Tibial artery (tissue), 4 donors: ENCODE data around the gene NLRP6.

ENCODE experiments used
- DNase-seq, 2 donors: peaks; one replicate each; pipeline ENCODE4 v3.0.0-alpha.2; 2019
- H3K27ac ChIP-seq, 2 donors: fragments of 200-600 bp; sonication (generic) in 1 of 2; 1 replicate in 1 of 2; 2 replicates in 1 of 2; pipeline ENCODE4 v1.5.1; 2018 to 2019; ENCODE audit warnings: mild to moderate bottlenecking in 1 of 2
- H3K27me3 ChIP-seq, 2 donors: fragments of 200-600 bp; sonication (generic) in 1 of 2; one replicate each; pipeline versions ENCODE4 v1.5.1 to v1.6.0; 2016 to 2019
- H3K36me3 ChIP-seq, 3 donors: fragments of 200-600 bp; sonication (generic) in 2 of 3; one replicate each; pipeline ENCODE4 v1.5.1; 2016 to 2019; ENCODE audit warnings: mild to moderate bottlenecking in 2 of 3
- H3K4me1 ChIP-seq, 4 donors: fragments of 200-600 bp; sonication (generic) in 2 of 4; 1 replicate in 3 of 4; 2 replicates in 1 of 4; pipeline ENCODE4 v1.5.1; 2016 to 2019
- H3K4me3 ChIP-seq, 2 donors: fragments of 200-600 bp; sonication (generic) in 1 of 2; 1 replicate in 1 of 2; 2 replicates in 1 of 2; pipeline ENCODE4 v1.5.1; 2018 to 2019; ENCODE audit warnings: mild to moderate bottlenecking in 2 of 2
- H3K9me3 ChIP-seq, 3 donors: fragments of 200-600 bp; sonication (generic) in 1 of 3; one replicate each; pipeline ENCODE4 v1.5.1; 2016 to 2019
- intact Hi-C: fragments of 100-400 bp; cut with DNase I; formaldehyde crosslinking; loops from one replicate; pipeline ENCODE4 v1.15.0; 2023; ENCODE audit warnings: low total_unique reads
- TF ChIP-seq, protein P1 (sequence below), 2 experiments: fragments of 200-600 bp in 1 of 2; fragments of 450-650 bp in 1 of 2; IDR thresholded peaks; one replicate each; pipeline ENCODE4 v1.5.1; 2017 to 2019; ENCODE audit warnings: antibody characterized with exemption in 2 of 2, mild to moderate bottlenecking in 1 of 2, moderate library complexity in 1 of 2

NLRP6 gene

DNA sequence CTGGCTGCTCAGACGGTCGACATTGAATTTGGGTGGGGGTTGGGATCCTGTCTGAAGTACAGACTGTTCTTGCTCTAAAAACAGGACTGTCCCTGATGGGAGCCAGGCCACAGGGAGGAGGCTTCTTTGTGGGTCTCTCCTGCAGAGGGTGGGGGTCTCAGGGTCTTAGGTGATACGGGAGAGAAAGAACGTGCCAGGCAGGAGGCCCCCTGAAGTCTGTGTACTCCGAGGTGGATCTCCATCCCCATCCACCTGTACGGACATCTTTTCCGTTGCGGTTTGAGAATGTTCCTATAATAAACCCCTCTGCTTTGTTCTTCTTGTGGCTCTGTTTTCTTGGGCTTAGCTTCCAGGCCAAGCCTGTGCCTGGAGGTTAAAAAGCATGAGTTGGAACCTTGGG, 25.5 kb upstream of the NLRP6 start:
- Histone ChIP-seq H3K36me3 (peaks cover 15 to 62% (median 58%) of the 10 kb centered on the region in 3 donors), H3K27me3 (peaks cover 0 to 3% of the 10 kb centered on the region in 2 donors), H3K4me3 (no peak overlapping the region), H3K4me1 (no peaks in the 10 kb centered on the region), H3K27ac (no peak overlapping the region), H3K9me3 (no peaks in the 10 kb centered on the region)
- no peak for DNase-seq
- TF ChIP-seq, protein P1, sequence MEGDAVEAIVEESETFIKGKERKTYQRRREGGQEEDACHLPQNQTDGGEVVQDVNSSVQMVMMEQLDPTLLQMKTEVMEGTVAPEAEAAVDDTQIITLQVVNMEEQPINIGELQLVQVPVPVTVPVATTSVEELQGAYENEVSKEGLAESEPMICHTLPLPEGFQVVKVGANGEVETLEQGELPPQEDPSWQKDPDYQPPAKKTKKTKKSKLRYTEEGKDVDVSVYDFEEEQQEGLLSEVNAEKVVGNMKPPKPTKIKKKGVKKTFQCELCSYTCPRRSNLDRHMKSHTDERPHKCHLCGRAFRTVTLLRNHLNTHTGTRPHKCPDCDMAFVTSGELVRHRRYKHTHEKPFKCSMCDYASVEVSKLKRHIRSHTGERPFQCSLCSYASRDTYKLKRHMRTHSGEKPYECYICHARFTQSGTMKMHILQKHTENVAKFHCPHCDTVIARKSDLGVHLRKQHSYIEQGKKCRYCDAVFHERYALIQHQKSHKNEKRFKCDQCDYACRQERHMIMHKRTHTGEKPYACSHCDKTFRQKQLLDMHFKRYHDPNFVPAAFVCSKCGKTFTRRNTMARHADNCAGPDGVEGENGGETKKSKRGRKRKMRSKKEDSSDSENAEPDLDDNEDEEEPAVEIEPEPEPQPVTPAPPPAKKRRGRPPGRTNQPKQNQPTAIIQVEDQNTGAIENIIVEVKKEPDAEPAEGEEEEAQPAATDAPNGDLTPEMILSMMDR (IDR thresholded peaks at IDR 0.05), result no peak
- intact Hi-C loops, result loop anchor here (10.0 kb wide), 1 partner anchor 52 kb away; the partner anchor contains the start of gene IFITM2

DNA sequence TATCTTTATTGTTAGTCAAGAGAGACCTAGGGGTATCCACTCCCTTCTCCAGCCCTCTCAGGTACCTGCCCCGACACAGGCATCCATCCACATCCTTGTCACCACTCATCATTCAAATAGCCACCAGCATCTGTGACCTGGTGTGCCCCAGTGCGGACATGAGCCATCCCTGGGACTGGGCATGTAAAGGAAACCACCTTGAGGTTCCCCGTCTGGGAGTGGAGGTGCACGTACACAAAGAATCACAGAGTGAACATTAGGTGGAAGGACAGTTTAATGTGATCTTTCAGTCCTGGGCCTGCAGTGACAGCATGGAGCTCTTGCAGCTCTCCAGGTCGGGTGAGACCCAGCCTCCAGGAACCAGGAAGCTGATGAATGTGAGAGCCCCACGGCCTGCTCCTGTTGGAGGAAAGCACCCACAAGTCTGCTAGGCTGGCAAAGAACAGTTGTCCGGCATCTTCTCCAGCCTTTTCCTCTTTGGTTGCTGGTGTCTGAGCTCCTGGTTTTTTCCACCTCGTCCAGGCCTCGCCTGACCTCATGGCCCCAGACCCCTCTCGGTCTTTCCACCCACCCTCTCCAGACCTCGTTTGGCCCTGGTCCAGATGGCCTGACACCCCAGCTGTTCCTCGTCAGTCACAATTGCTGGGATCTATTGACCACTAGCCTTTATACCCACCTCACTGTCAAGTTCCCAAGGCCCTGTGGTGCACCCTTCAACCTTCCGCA, 24.9 kb upstream of the NLRP6 start:
- no peaks in the 10 kb centered on the region for H3K9me3 ChIP-seq
- H3K36me3 ChIP-seq, result peaks cover 9 to 56% (median 51%) of the 10 kb centered on the region in 3 donors
- no peaks in the 10 kb centered on the region for H3K4me1 ChIP-seq
- H3K4me3 ChIP-seq, result no peak overlapping the region
- DNase-seq, result no peak
- no peak overlapping the region for H3K27ac ChIP-seq
- peaks cover 0 to 8% of the 10 kb centered on the region in 2 donors for H3K27me3 ChIP-seq
- TF ChIP-seq, protein P1 (IDR thresholded peaks at IDR 0.05), result no peak
- intact Hi-C loops, result loop anchor here (10.0 kb wide), 1 partner anchor 51 kb away; the partner anchor contains the start of gene IFITM2

DNA sequence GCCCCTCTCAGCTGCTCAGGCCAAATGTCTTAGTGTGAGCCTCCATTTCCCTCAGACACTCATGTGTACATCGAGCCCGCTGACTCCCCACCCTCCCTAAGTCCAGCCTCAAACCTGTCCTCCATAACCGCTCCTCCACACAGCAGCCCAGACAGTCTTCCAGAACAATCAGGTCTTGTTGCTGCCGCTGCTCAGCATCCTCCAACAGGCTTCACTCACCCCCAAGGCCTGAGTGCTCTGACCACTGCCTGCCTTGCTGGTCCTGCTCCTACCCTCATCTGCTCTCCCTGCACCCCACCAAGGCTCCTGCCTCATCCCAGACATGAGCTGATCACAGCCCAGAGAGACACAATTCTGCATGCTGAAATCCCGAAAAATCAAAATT, 24.3 kb upstream of the NLRP6 start:
- intact Hi-C loops, result loop anchor here (10.0 kb wide), 1 partner anchor 51 kb away; the partner anchor contains the start of gene IFITM2
- Histone ChIP-seq H3K27ac (no peak overlapping the region), H3K9me3 (no peaks in the 10 kb centered on the region), H3K27me3 (peaks cover 0 to 10% of the 10 kb centered on the region in 2 donors), H3K4me1 (no peaks in the 10 kb centered on the region), H3K36me3 (peaks cover 3 to 50% (median 46%) of the 10 kb centered on the region in 3 donors), H3K4me3 (no peak overlapping the region)
- TF ChIP-seq, protein P1 (IDR thresholded peaks at IDR 0.05), result no peak
- DNase-seq, result peak in 1 of 2 donors; percentile 39

DNA sequence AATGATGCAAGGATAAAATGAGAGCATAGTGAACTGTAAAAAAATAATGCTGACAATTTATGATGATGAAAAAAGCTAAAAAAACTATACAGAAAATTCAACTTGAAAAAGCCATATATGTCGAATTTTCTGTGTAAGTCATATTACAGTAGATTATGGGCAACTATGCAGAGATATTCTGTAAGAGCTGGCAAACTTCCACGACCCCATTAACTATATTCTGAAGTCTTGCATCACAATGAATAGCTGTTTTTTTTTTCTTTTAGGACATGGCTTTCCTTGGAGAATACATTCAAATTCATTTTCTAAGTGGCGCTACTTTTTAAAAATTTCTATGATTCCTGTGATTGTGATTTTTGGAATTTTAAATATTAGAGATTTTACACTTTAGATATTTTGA, 23.0 kb upstream of the NLRP6 start:
- peaks cover 0 to 14% of the 10 kb centered on the region in 2 donors for H3K27me3 ChIP-seq
- TF ChIP-seq, protein P1 (IDR thresholded peaks at IDR 0.05), result no peak
- intact Hi-C loops, result loop anchor here (10.0 kb wide), 1 partner anchor 50 kb away; the partner anchor contains the start of gene IFITM2

DNA sequence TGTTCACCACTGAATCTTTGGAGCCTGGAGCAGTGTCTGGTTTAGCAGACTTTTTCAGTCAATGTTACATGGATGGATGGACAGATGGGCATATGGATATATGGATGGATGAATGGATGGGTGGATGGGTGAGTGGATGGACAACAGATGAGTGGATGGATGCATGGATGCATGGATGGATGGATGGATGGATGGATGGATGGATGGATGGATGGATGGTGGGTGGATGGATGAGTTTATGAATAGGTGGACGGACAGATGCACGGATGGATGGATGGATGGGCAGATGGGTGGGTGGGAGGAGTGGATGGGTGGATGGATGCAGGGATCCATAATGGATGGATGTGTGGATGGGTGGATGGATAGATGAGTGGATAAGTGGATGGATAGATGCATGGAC, 22.4 kb upstream of the NLRP6 start:
- peak in 1 of 2 donors; percentile 40 for DNase-seq
- Histone ChIP-seq H3K27me3 (peaks cover 0 to 14% of the 10 kb centered on the region in 2 donors), H3K9me3 (no peaks in the 10 kb centered on the region), H3K27ac (no peak overlapping the region), H3K36me3 (peaks cover 0 to 33% (median 27%) of the 10 kb centered on the region in 3 donors), H3K4me3 (no peak overlapping the region), H3K4me1 (no peaks in the 10 kb centered on the region)
- intact Hi-C loops, result loop anchor here (10.0 kb wide), 1 partner anchor 49 kb away; the partner anchor contains the start of gene IFITM2
- TF ChIP-seq, protein P1 (IDR thresholded peaks at IDR 0.05), result no peak

More for the DNA sequence above, 23.0 kb upstream of the NLRP6 start:
- DNase-seq, result no peak
- Histone ChIP-seq H3K4me3 (no peak overlapping the region), H3K4me1 (no peaks in the 10 kb centered on the region), H3K36me3 (peaks cover 0 to 39% (median 33%) of the 10 kb centered on the region in 3 donors), H3K27ac (no peak overlapping the region), H3K9me3 (no peaks in the 10 kb centered on the region)
